IMR-90 (cell line): ENCODE measurements around the gene TMOD4. TPM values are rescaled to one million over a fixed set of nuclear protein-coding genes. Genes with fewer than 3 reads are reported as not detected.
A peak's percentile ranks its signal among the peaks of the same experiment; 100 is the strongest.

Source experiments
- ATAC-seq: fragments of 200-7000 bp; cut with Tn5 transposase; 2 replicates; pipeline ENCODE4 v1.9.1; 2020; ENCODE audit warnings: low read depth, mild to moderate bottlenecking, moderate library complexity
- BruUV-seq: library from RNA; stranded (reverse); fragments of 400-500 nt; replicated peaks from 2 replicates; lab custom pipeline; 2021; lab: Mats Ljungman, UMichigan
- CTCF ChIA-PET: fragments of 300-600 bp; formaldehyde crosslinking; extraction: SDS; loops from one replicate; lab custom pipeline; 2021; ENCODE audit warnings: antibody characterized with exemption; lab: Yijun Ruan, JAX
- POLR2A ChIA-PET: fragments of 300-600 bp; sonication (Branson Sonifier 250); formaldehyde crosslinking; loops from one replicate; lab custom pipeline; 2022; ENCODE audit warnings: antibody characterized with exemption; ENCODE audit not compliant: unreplicated experiment; lab: Charles Lee
- DNase-seq: peaks from one replicate; pipeline ENCODE4 v3.0.0; 2013
- H2AFZ ChIP-seq: replicated peaks from 2 replicates; pipeline ENCODE3; 2013; ENCODE audit warnings: low read length, mild to moderate bottlenecking; ENCODE audit not compliant: poor library complexity
- H2AK5ac ChIP-seq: 2 replicates; pipeline ENCODE4 v1.6.1; 2013; ENCODE audit warnings: low read depth, low read length, inconsistent platforms
- H2AK9ac ChIP-seq: replicated peaks from 2 replicates; pipeline ENCODE3; 2013; ENCODE audit warnings: mild to moderate bottlenecking, low read depth, low read length, moderate library complexity; ENCODE audit not compliant: poor library complexity
- H2BK120ac ChIP-seq: 2 replicates; pipeline ENCODE4 v1.6.1; 2013; ENCODE audit warnings: low read depth, low read length, inconsistent platforms
- H2BK15ac ChIP-seq: 3 replicates; pipeline ENCODE4 v1.6.1; 2013; ENCODE audit warnings: low read depth, low read length, inconsistent platforms
- H2BK20ac ChIP-seq: 2 replicates; pipeline ENCODE4 v1.6.1; 2013; ENCODE audit warnings: low read depth, mild to moderate bottlenecking, inconsistent platforms, low read length, moderate library complexity
- H2BK5ac ChIP-seq: 2 replicates; pipeline ENCODE4 v1.6.1; 2013; ENCODE audit warnings: mild to moderate bottlenecking, low read depth, low read length, inconsistent platforms; ENCODE audit not compliant: poor library complexity, severe bottlenecking
- H3K14ac ChIP-seq: replicated peaks from 2 replicates; pipeline ENCODE4 v1.6.1; 2013; ENCODE audit warnings: low read depth, low read length, inconsistent platforms
- H3K18ac ChIP-seq: 2 replicates; pipeline ENCODE4 v1.6.1; 2013; ENCODE audit warnings: low read depth, low read length, control low read depth
- H3K23ac ChIP-seq: 2 replicates; pipeline ENCODE4 v1.6.1; 2013; ENCODE audit warnings: low read depth, low read length, inconsistent platforms
- H3K27ac ChIP-seq: 2 replicates; pipeline ENCODE4 v1.5.1; 2013; ENCODE audit warnings: mild to moderate bottlenecking, control low read depth, low read length; ENCODE audit not compliant: insufficient read depth
- H3K27me3 ChIP-seq: 2 replicates; pipeline ENCODE4 v1.6.1; 2013; ENCODE audit warnings: low read length; ENCODE audit not compliant: control insufficient read depth, insufficient read depth
- H3K36me3 ChIP-seq: 2 replicates; pipeline ENCODE4 v1.6.1; 2013; ENCODE audit warnings: low read length, mixed read lengths; ENCODE audit not compliant: control insufficient read depth, insufficient read depth
- H3K4ac ChIP-seq: 2 replicates; pipeline ENCODE4 v1.6.1; 2013; ENCODE audit warnings: low read depth, low read length, inconsistent platforms
- H3K4me1 ChIP-seq: 2 replicates; pipeline ENCODE4 v1.6.1; 2013; ENCODE audit warnings: low read length, mixed read lengths; ENCODE audit not compliant: control insufficient read depth, insufficient read depth
- H3K4me2 ChIP-seq: 2 replicates; pipeline ENCODE4 v1.6.1; 2013; ENCODE audit warnings: low read depth, mild to moderate bottlenecking, control low read depth, low read length, moderate library complexity
- H3K4me3 ChIP-seq: 2 replicates; pipeline ENCODE4 v1.5.1; 2013; ENCODE audit warnings: low read depth, mild to moderate bottlenecking, control low read depth, low read length, moderate library complexity; ENCODE audit not compliant: insufficient read depth
- H3K56ac ChIP-seq: 2 replicates; pipeline ENCODE4 v1.6.1; 2013; ENCODE audit warnings: low read length, inconsistent platforms; ENCODE audit not compliant: insufficient read depth; ENCODE audit errors: extremely low read depth
- H3K79me1 ChIP-seq, 2 experiments: 2 replicates each; pipeline ENCODE4 v1.6.1; 2013; ENCODE audit warnings: low read length in 2 of 2, inconsistent platforms in 1 of 2, low read depth in 1 of 2
- H3K9ac ChIP-seq: 2 replicates; pipeline ENCODE4 v1.6.1; 2013; ENCODE audit warnings: low read depth, low read length, control low read depth
- H3K9me1 ChIP-seq: 2 replicates; pipeline ENCODE4 v1.6.1; 2013; ENCODE audit warnings: low read length, inconsistent platforms; ENCODE audit not compliant: insufficient read depth
- H3K9me3 ChIP-seq: 2 replicates; pipeline ENCODE4 v1.6.1; 2013; ENCODE audit warnings: low read length; ENCODE audit not compliant: control insufficient read depth, insufficient read depth
- H4K20me1 ChIP-seq: 2 replicates; pipeline ENCODE4 v1.6.1; 2013; ENCODE audit warnings: low read length, inconsistent platforms; ENCODE audit not compliant: insufficient read depth
- H4K5ac ChIP-seq: 2 replicates; pipeline ENCODE4 v1.6.1; 2013; ENCODE audit warnings: mild to moderate bottlenecking, low read depth, low read length, control low read depth
- H4K8ac ChIP-seq, 2 experiments: 2 replicates each; pipeline ENCODE4 v1.6.1; 2013; ENCODE audit warnings: low read depth in 2 of 2, low read length in 2 of 2, control low read depth in 1 of 2, inconsistent platforms in 1 of 2
- H4K91ac ChIP-seq: 2 replicates; pipeline ENCODE4 v1.6.1; 2013; ENCODE audit warnings: low read depth, low read length, inconsistent platforms; ENCODE audit not compliant: insufficient read depth
- BHLHE40 ChIP-seq: fragments of 150-350 bp; IDR thresholded peaks from 2 replicates; pipeline ENCODE4 v1.6.1; 2016; ENCODE audit warnings: mild to moderate bottlenecking, low read depth, low read length
- CEBPB ChIP-seq: IDR thresholded peaks from 2 replicates; pipeline ENCODE4 v1.6.1; 2012; ENCODE audit warnings: low read depth, low read length, improper control_type of control experiment
- CHD1 ChIP-seq: IDR thresholded peaks from 2 replicates; pipeline ENCODE4 v1.6.1; 2012; ENCODE audit warnings: low read depth, low read length, improper control_type of control experiment
- CTCF ChIP-seq: conservative IDR thresholded peaks from 2 replicates; pipeline ENCODE4 v1.5.1; 2012; ENCODE audit warnings: mild to moderate bottlenecking, low read depth, low read length, improper control_type of control experiment
- ELK1 ChIP-seq: fragments of 150-350 bp; IDR thresholded peaks from 2 replicates; pipeline ENCODE4 v1.6.1; 2016; ENCODE audit warnings: low read depth, mild to moderate bottlenecking, low read length, moderate library complexity, borderline replicate concordance
- FOS ChIP-seq: fragments of 150-350 bp; IDR thresholded peaks from 2 replicates; pipeline ENCODE4 v1.6.1; 2016; ENCODE audit warnings: low read depth, low read length
- MAFK ChIP-seq: IDR thresholded peaks from 2 replicates; pipeline ENCODE4 v1.6.1; 2012; ENCODE audit warnings: low read depth, low read length, improper control_type of control experiment
- MXI1 ChIP-seq: IDR thresholded peaks from 2 replicates; pipeline ENCODE4 v1.6.1; 2012; ENCODE audit warnings: low read depth, mild to moderate bottlenecking, low read length, moderate library complexity, borderline replicate concordance
- NFE2L2 ChIP-seq: fragments of 150-350 bp; IDR thresholded peaks from 2 replicates; pipeline ENCODE4 v1.6.1; 2016; ENCODE audit warnings: low read depth, mild to moderate bottlenecking, low read length
- POLR2A ChIP-seq: IDR thresholded peaks from 2 replicates; pipeline ENCODE4 v1.6.1; 2012; ENCODE audit warnings: mild to moderate bottlenecking, low read depth, low read length
- RCOR1 ChIP-seq: IDR thresholded peaks from 2 replicates; pipeline ENCODE4 v1.6.1; 2012; ENCODE audit warnings: mild to moderate bottlenecking, low read length, improper control_type of control experiment; ENCODE audit not compliant: insufficient replicate concordance
- RFX5 ChIP-seq: IDR thresholded peaks from 2 replicates; pipeline ENCODE4 v1.8.0; 2012; ENCODE audit warnings: low read depth, mild to moderate bottlenecking, low read length, moderate library complexity
- SMC3 ChIP-seq: fragments of 150-350 bp; IDR thresholded peaks from 2 replicates; pipeline ENCODE4 v1.6.1; 2016; ENCODE audit warnings: low read depth, mild to moderate bottlenecking, antibody characterized with exemption, low read length, moderate library complexity
- USF2 ChIP-seq: fragments of 150-350 bp; IDR thresholded peaks from 2 replicates; pipeline ENCODE4 v1.6.1; 2017; ENCODE audit warnings: mild to moderate bottlenecking, antibody characterized with exemption, low read length, low read depth
- WGBS, 2 experiments: methylation state at CpG; one replicate each; pipeline versions ENCODE4 v1.1.5 to v1.1.7; 2013; ENCODE audit warnings: missing lambda C conversion rate in 2 of 2; ENCODE audit not compliant: insufficient read length in 1 of 2; ENCODE audit errors: extremely low coverage in 2 of 2; 5-methylcytosine and 5-hydroxymethylcytosine counted together
- dilution Hi-C: fragments of 300-500 bp; cut with HindIII; formaldehyde crosslinking; loops from one replicate; pipeline ENCODE4 v1.14.3; 2018; ENCODE audit warnings: low sequenced_read_pairs; ENCODE audit not compliant: unreplicated experiment
- in situ Hi-C: fragments of 300-500 bp; cut with MboI; formaldehyde crosslinking; loops from 3 replicates; pipeline ENCODE4 v1.14.3; 2019; ENCODE audit warnings: low sequenced_read_pairs, inconsistent platforms, mixed read lengths
- intact Hi-C: fragments of 100-400 bp; cut with micrococcal nuclease; formaldehyde crosslinking; loops from 2 replicates; pipeline ENCODE4 v1.10.0; 2022
- polyA plus RNA-seq, 3 experiments: library from polyadenylated mRNA; depleted of rRNA; stranded (reverse); fragments of >200 nt; gene quantifications; 2 replicates each; pipeline ENCODE4 v1.2.3, GENCODE V29; 2012; ENCODE audit warnings: low replicate concordance in 1 of 3
- total RNA-seq: library from RNA; depleted of rRNA; stranded (reverse); fragments of >200 nt; gene quantifications from 2 replicates; pipeline ENCODE4 v1.2.3, GENCODE V29; 2012

The TMOD4 gene
- total and polyA plus RNA-seq, 2 of the 4 experiments (the other 2 are of a cell fraction): 0.27 TPM; not detected in 1

- Histone ChIP-seq H3K27me3 (peaks cover 2% of the 10 kb centered on the region; the same call in 1 of the 2 replicates), H2BK120ac (no peak overlapping the region), H3K27ac (no peak overlapping the region), H2BK5ac (no peak overlapping the region), H3K79me1 (peaks cover 0 to 6% of the 10 kb centered on the region in 2 experiments; a peak in 1 of 4 replicates), H3K9me3 (no peaks in the 10 kb centered on the region), H3K23ac (peak overlapping the region; percentile 87), H4K5ac (no peak overlapping the region), H2BK15ac (no peak overlapping the region), H3K14ac (peak overlapping the region; percentile 61; the same call in 1 of the 2 replicates), H2BK20ac (no peak overlapping the region), H4K20me1 (peaks cover 5% of the 10 kb centered on the region; the same call in 1 of the 2 replicates), H3K4ac (no peak overlapping the region; the same call in 1 of the 2 replicates), H3K9ac (peak overlapping the region; percentile 79), H2AK5ac (no peak overlapping the region), H2AFZ (peak overlapping the region; percentile 91), H4K8ac (no peak overlapping the region; a peak in 1 of 4 replicates), H3K9me1 (peaks cover 4% of the 10 kb centered on the region; the same call in 1 of the 2 replicates), H3K4me2 (peak overlapping the region; percentile 91), H3K56ac (no peak overlapping the region), H4K91ac (no peak overlapping the region), H3K4me3 (peak overlapping the region; percentile 77), H3K4me1 (peaks cover 5% of the 10 kb centered on the region), H3K36me3 (no peaks in the 10 kb centered on the region), H3K18ac (no peak overlapping the region), H2AK9ac (peak overlapping the region; percentile 85)
- 32% methylated on average over 16 of the region's 43 CpGs; no CpG with 5 or more reads in 1 of the 2 experiments for WGBS, 2 experiments
- DNase-seq (no peak), ATAC-seq (no peak)
- ChIA-PET POLR2A (no interaction called here), CTCF (no interaction called here)
- in situ Hi-C loops (no loop called here), dilution Hi-C loops (no loop called here), intact Hi-C loops (loop anchor here (5.0 kb wide), 1 partner anchor 73 kb away; the partner anchor contains the start of gene GABPB2)
- no TSS peak for BruUV-seq
- TF ChIP-seq SMC3 (no peak), RCOR1 (no peak), MAFK (no peak), RFX5 (no peak), POLR2A (no peak), FOS (no peak), CHD1 (no peak), MXI1 (no peak), ELK1 (no peak), USF2 (no peak), CTCF (no peak), NFE2L2 (no peak), CEBPB (no peak), BHLHE40 (no peak)
Observed at GRCh38 chr1:151145304-151146071, 30.3 kb downstream of the TMOD4 start.
